Neural progenitor cell (in vitro differentiated cells): ENCODE measurements around the gene DMKN. TPM values are rescaled to one million over a fixed set of nuclear protein-coding genes. Genes with fewer than 3 reads are reported as not detected.

Experiments used
- DNase-seq: peaks from one replicate; pipeline ENCODE4 v3.0.0-alpha.2; 2016; ENCODE audit warnings: low spot score
- H2AFZ ChIP-seq: fragments of 200-600 bp; sonication (generic); replicated peaks from 2 replicates; pipeline ENCODE4 v1.6.1; 2016; ENCODE audit warnings: antibody characterized with exemption
- H3F3A ChIP-seq: fragments of 200-600 bp; sonication (generic); 2 replicates; pipeline ENCODE4 v1.6.1; 2016; ENCODE audit warnings: antibody characterized with exemption, low read depth
- H3K27ac ChIP-seq: fragments of 200-600 bp; sonication (generic); 2 replicates; pipeline ENCODE4 v1.5.1; 2016; ENCODE audit warnings: mild to moderate bottlenecking
- H3K27me3 ChIP-seq: fragments of 200-600 bp; sonication (generic); 2 replicates; pipeline ENCODE4 v1.6.1; 2016; ENCODE audit warnings: mild to moderate bottlenecking, moderate library complexity
- H3K36me3 ChIP-seq: fragments of 200-600 bp; sonication (generic); 2 replicates; pipeline ENCODE4 v1.5.1; 2016
- H3K4me1 ChIP-seq: fragments of 200-600 bp; sonication (generic); 2 replicates; pipeline ENCODE4 v1.6.1; 2016; ENCODE audit warnings: mixed run types
- H3K4me2 ChIP-seq: fragments of 200-600 bp; sonication (generic); 2 replicates; pipeline ENCODE4 v1.6.1; 2016
- H3K4me3 ChIP-seq: fragments of 200-600 bp; sonication (generic); 2 replicates; pipeline ENCODE4 v1.5.1; 2016
- H3K79me2 ChIP-seq: fragments of 200-600 bp; sonication (generic); 2 replicates; pipeline ENCODE4 v1.6.1; 2016; ENCODE audit warnings: low read depth
- H3K9ac ChIP-seq: fragments of 200-600 bp; sonication (generic); 2 replicates; pipeline ENCODE4 v1.6.1; 2016
- H3K9me3 ChIP-seq: fragments of 200-600 bp; sonication (generic); 2 replicates; pipeline ENCODE4 v1.5.1; 2016; ENCODE audit warnings: low read depth
- H4K20me1 ChIP-seq: fragments of 200-600 bp; sonication (generic); 2 replicates; pipeline ENCODE4 v1.6.1; 2016; ENCODE audit warnings: low read depth
- H3K27ac Mint-ChIP-seq: 3 replicates; pipeline ENCODE4 v1.8.0; 2021; ENCODE audit warnings: mixed read lengths
- H3K27me3 Mint-ChIP-seq: 2 replicates; pipeline ENCODE4 v1.8.0; 2022; ENCODE audit warnings: low read depth, mild to moderate bottlenecking, inconsistent platforms, moderate library complexity, mixed read lengths; ENCODE audit not compliant: insufficient read depth
- H3K36me3 Mint-ChIP-seq: 3 replicates; pipeline ENCODE4 v1.8.0; 2021; ENCODE audit warnings: mixed read lengths
- H3K4me1 Mint-ChIP-seq: 3 replicates; pipeline ENCODE4 v1.8.0; 2021; ENCODE audit warnings: mixed read lengths
- H3K4me3 Mint-ChIP-seq: 3 replicates; pipeline ENCODE4 v1.8.0; 2021; ENCODE audit warnings: mild to moderate bottlenecking, moderate library complexity, mixed read lengths
- H3K9me3 Mint-ChIP-seq: 3 replicates; pipeline ENCODE4 v1.8.0; 2020; ENCODE audit warnings: mixed read lengths
- CTCF ChIP-seq: fragments of 200-600 bp; sonication (generic); IDR thresholded peaks from 2 replicates; pipeline ENCODE4 v1.5.1; 2017; ENCODE audit warnings: antibody characterized with exemption, mild to moderate bottlenecking
- EZH2 ChIP-seq: fragments of 200-600 bp; sonication (generic); IDR thresholded peaks from 2 replicates; pipeline ENCODE4 v1.6.1; 2017; ENCODE audit warnings: antibody characterized with exemption, mild to moderate bottlenecking, moderate library complexity
- EZH2phosphoT487 ChIP-seq: fragments of 200-600 bp; sonication (generic); IDR thresholded peaks from 2 replicates; pipeline ENCODE4 v1.6.1; 2017; ENCODE audit warnings: antibody characterized with exemption
- total RNA-seq: library from RNA; depleted of rRNA; stranded (reverse); fragments of >200 nt; gene quantifications from 2 replicates; pipeline ENCODE4 v1.2.3, GENCODE V29; 2015; ENCODE audit warnings: low replicate concordance

DMKN gene
- total RNA-seq, 1 donor from 2014 or later = 175 TPM

DNA sequence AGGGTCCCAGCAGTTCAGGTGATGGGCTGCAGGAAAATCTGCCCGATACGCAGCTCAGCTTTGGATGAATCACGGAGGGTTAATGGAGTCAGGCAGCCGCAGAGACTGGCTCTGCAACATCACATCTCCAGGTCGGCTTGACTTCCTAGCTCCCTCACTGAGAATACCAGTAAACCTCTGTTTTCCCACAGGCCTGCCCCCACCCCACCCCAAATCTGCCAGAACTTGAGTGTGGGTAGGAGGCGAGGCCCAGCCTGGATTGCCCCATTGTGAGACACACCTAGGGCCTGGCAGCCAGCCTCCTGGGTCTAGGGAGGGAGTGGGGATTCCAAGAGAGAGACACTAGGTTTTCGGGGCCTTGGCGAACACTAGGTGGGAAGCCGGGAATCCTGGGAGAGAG, 19.5 kb downstream of the DMKN start:
- Mint-ChIP-seq H3K27me3 (peaks cover 9% of the 10 kb centered on the region), H3K4me1 (no peaks in the 10 kb centered on the region), H3K36me3 (no peaks in the 10 kb centered on the region), H3K4me3 (no peak overlapping the region), H3K9me3 (no peaks in the 10 kb centered on the region), H3K27ac (no peak overlapping the region)
- Histone ChIP-seq H3K36me3 (no peaks in the 10 kb centered on the region), H4K20me1 (peaks cover 6% of the 10 kb centered on the region), H3K4me3 (no peak overlapping the region), H3K79me2 (no peaks in the 10 kb centered on the region), H3K4me1 (no peaks in the 10 kb centered on the region), H3K27ac (no peak overlapping the region), H3K9me3 (no peaks in the 10 kb centered on the region), H3K4me2 (no peak overlapping the region), H3K27me3 (peaks cover 4% of the 10 kb centered on the region), H3K9ac (no peak overlapping the region), H3F3A (no peaks in the 10 kb centered on the region), H2AFZ (no peak overlapping the region)
- TF ChIP-seq CTCF = no peak
- TF ChIP-seq EZH2 = no peak
- no peak for DNase-seq

- no peak overlapping the region for H2AFZ ChIP-seq
- no peak overlapping the region for H3K4me3 ChIP-seq
- H3F3A ChIP-seq = no peaks in the 10 kb centered on the region
- H3K36me3 Mint-ChIP-seq = no peaks in the 10 kb centered on the region
- H3K27ac ChIP-seq = no peak overlapping the region
- TF ChIP-seq EZH2 (no peak), EZH2phosphoT487 (no peak), CTCF (no peak)
- no peak overlapping the region for H3K4me2 ChIP-seq
- peaks cover 3% of the 10 kb centered on the region for H3K27me3 Mint-ChIP-seq
- no peaks in the 10 kb centered on the region for H3K4me1 Mint-ChIP-seq
- no peaks in the 10 kb centered on the region for H3K9me3 Mint-ChIP-seq
- no peak for DNase-seq
- H3K79me2 ChIP-seq = no peaks in the 10 kb centered on the region
- no peak overlapping the region for H3K9ac ChIP-seq
- no peaks in the 10 kb centered on the region for H3K9me3 ChIP-seq
- peaks cover 4% of the 10 kb centered on the region for H3K27me3 ChIP-seq
- no peaks in the 10 kb centered on the region for H3K36me3 ChIP-seq
- H3K4me1 ChIP-seq = no peaks in the 10 kb centered on the region
- no peak overlapping the region for H3K27ac Mint-ChIP-seq
- H4K20me1 ChIP-seq = peaks cover 6% of the 10 kb centered on the region
- H3K4me3 Mint-ChIP-seq = no peak overlapping the region
These were observed 21.6 kb downstream of the DMKN start for GRCh38 chr19:35491836-35492360.

DNA sequence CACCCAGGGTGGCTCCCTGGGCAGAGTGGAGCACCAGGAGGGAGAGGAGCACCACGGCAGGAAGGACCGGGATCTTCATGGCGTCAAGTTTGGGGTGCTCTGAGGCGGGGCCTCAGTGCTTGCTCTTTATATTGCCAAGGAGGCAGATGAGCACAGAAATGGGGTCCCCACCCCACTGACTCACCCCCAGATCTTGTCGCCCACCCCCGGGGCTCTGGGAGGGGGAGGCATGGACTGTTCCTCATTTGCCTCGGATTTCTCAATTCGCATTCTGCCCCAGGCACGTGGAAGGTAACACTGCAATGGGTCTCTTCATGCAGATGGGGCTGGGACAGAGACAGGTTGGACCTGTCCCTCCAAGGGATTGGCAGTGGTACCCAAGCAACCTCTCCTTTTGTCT, 23.1 kb downstream of the DMKN start, which contains the start of gene KRTDAP:
KRTDAP (minus strand) TSS at position 101 of the 400 bp plus-strand sequence; CDS start at position 79, 22 bp downstream.
- no peaks in the 10 kb centered on the region for H3K36me3 Mint-ChIP-seq
- Histone ChIP-seq H3F3A (no peaks in the 10 kb centered on the region), H3K27ac (no peak within 1 kb of the TSS), H3K4me2 (no peak within 1 kb of the TSS), H3K36me3 (no peaks in the 10 kb centered on the region), H4K20me1 (no peaks in the 10 kb centered on the region), H3K9ac (no peak within 1 kb of the TSS), H3K79me2 (no peaks in the 10 kb centered on the region), H3K4me1 (no peaks in the 10 kb centered on the region), H2AFZ (no peak within 1 kb of the TSS), H3K9me3 (no peaks in the 10 kb centered on the region), H3K27me3 (peaks cover 4% of the 10 kb centered on the region), H3K4me3 (no peak within 1 kb of the TSS)
- H3K4me1 Mint-ChIP-seq = no peaks in the 10 kb centered on the region
- no peak within 1 kb of the TSS for H3K4me3 Mint-ChIP-seq
- H3K27me3 Mint-ChIP-seq = peaks cover 5% of the 10 kb centered on the region
- no peaks in the 10 kb centered on the region for H3K9me3 Mint-ChIP-seq
- TF ChIP-seq EZH2phosphoT487 = no peak
- no peak for TF ChIP-seq EZH2
- TF ChIP-seq CTCF = no peak
- no peak for DNase-seq
- no peak within 1 kb of the TSS for H3K27ac Mint-ChIP-seq
